Neural cell (in vitro differentiated cells): ENCODE results near the gene APAF1. TPM values are rescaled to one million over a fixed set of nuclear protein-coding genes. Genes with fewer than 3 reads are reported as not detected.

Experiments used
- H2AFZ ChIP-seq: fragments of 200-600, 300-800 bp; sonication (generic), shearing (Covaris generic); 2 replicates; pipeline ENCODE4 v1.6.0; 2014; ENCODE audit warnings: low read depth, mild to moderate bottlenecking, antibody characterized with exemption, low read length, moderate library complexity
- H3F3A ChIP-seq: fragments of 200-600 bp; shearing (Covaris generic); 2 replicates; pipeline ENCODE4 v1.6.1; 2016; ENCODE audit warnings: mild to moderate bottlenecking, moderate library complexity, mixed read lengths, antibody characterized with exemption, low read length; ENCODE audit not compliant: insufficient read depth, poor library complexity, severe bottlenecking
- H3K27ac ChIP-seq: fragments of 200-600, 300-800 bp; sonication (generic), shearing (Covaris generic); 2 replicates; pipeline ENCODE4 v1.5.1; 2014; ENCODE audit warnings: mild to moderate bottlenecking, low read length, moderate library complexity
- H3K27me3 ChIP-seq: fragments of 300-800, 200-600 bp; sonication (generic), shearing (Covaris generic); 2 replicates; pipeline ENCODE4 v1.6.0; 2014; ENCODE audit warnings: mild to moderate bottlenecking, low read depth, low read length, moderate library complexity; ENCODE audit not compliant: insufficient read depth
- H3K36me3 ChIP-seq: fragments of 300-800, 200-600 bp; sonication (generic), shearing (Covaris generic); 2 replicates; pipeline ENCODE4 v1.5.1; 2014; ENCODE audit warnings: mild to moderate bottlenecking, antibody characterized with exemption, low read length, moderate library complexity; ENCODE audit not compliant: insufficient read depth
- H3K4me2 ChIP-seq: fragments of 300-800, 200-600 bp; sonication (generic), shearing (Covaris generic); 2 replicates; pipeline ENCODE4 v1.6.0; 2014; ENCODE audit warnings: mild to moderate bottlenecking, low read length
- H3K4me3 ChIP-seq: fragments of 300-800, 200-600 bp; sonication (generic), shearing (Covaris generic); 2 replicates; pipeline ENCODE4 v1.5.1; 2014; ENCODE audit warnings: mild to moderate bottlenecking, low read length, moderate library complexity
- H3K79me2 ChIP-seq: fragments of 200-600 bp; shearing (Covaris generic); replicated peaks from 2 replicates; pipeline ENCODE4 v1.6.0; 2014; ENCODE audit warnings: mild to moderate bottlenecking, low read length, moderate library complexity; ENCODE audit not compliant: insufficient read depth
- H3K9ac ChIP-seq: fragments of 300-800, 200-600 bp; sonication (generic), shearing (Covaris generic); 2 replicates; pipeline ENCODE4 v1.6.1; 2016; ENCODE audit warnings: mild to moderate bottlenecking, low read length, mixed read lengths
- H3K9me2 ChIP-seq: fragments of 200-600 bp; shearing (Covaris generic); 2 replicates; pipeline ENCODE4 v1.6.1; 2016; ENCODE audit warnings: mild to moderate bottlenecking, low read length, mixed read lengths; ENCODE audit not compliant: insufficient read depth
- H3K9me3 ChIP-seq: fragments of 200-600, 300-800 bp; sonication (generic), shearing (Covaris generic); 2 replicates; pipeline ENCODE4 v1.6.1; 2016; ENCODE audit warnings: mild to moderate bottlenecking, mixed run types, low read length, moderate library complexity, mixed read lengths
- H4K20me1 ChIP-seq: fragments of 200-600 bp; shearing (Covaris generic); 2 replicates; pipeline ENCODE4 v1.6.1; 2016; ENCODE audit warnings: mild to moderate bottlenecking, mixed run types; ENCODE audit not compliant: insufficient read depth
- EP300 ChIP-seq: fragments of 450-650 bp; conservative IDR thresholded peaks from 2 replicates; pipeline ENCODE4 v1.6.1; 2014; ENCODE audit warnings: antibody characterized with exemption, mild to moderate bottlenecking, moderate library complexity; ENCODE audit not compliant: poor library complexity, severe bottlenecking
- EZH2 ChIP-seq: fragments of 200-600, 300-800 bp; shearing (Covaris generic), sonication (generic); IDR thresholded peaks from 2 replicates; pipeline ENCODE4 v1.6.1; 2014; ENCODE audit warnings: antibody characterized with exemption, low read length, borderline replicate concordance, mild to moderate bottlenecking; ENCODE audit not compliant: insufficient read depth, poor library complexity, severe bottlenecking
- MXI1 ChIP-seq: fragments of 450-650 bp; conservative IDR thresholded peaks from 2 replicates; pipeline ENCODE4 v1.6.1; 2014; ENCODE audit warnings: antibody characterized with exemption, mild to moderate bottlenecking; ENCODE audit not compliant: poor library complexity, severe bottlenecking
- POLR2AphosphoS5 ChIP-seq: IDR thresholded peaks from 2 replicates; pipeline ENCODE4 v1.6.1; 2012
- RAD21 ChIP-seq: fragments of 450-650 bp; conservative IDR thresholded peaks from 2 replicates; pipeline ENCODE4 v1.6.1; 2014; ENCODE audit warnings: antibody characterized with exemption, mild to moderate bottlenecking, moderate library complexity
- SMC3 ChIP-seq: fragments of 450-650 bp; conservative IDR thresholded peaks from 2 replicates; pipeline ENCODE4 v1.6.1; 2014; ENCODE audit warnings: antibody characterized with exemption, mild to moderate bottlenecking, moderate library complexity; ENCODE audit not compliant: poor library complexity
- TAF1 ChIP-seq: IDR thresholded peaks from 2 replicates; pipeline ENCODE4 v1.6.1; 2012; ENCODE audit warnings: low read depth
- polyA plus RNA-seq: library from polyadenylated mRNA; depleted of rRNA; stranded (reverse); fragments of >200 nt; gene quantifications from 2 replicates; pipeline ENCODE4 v1.2.3, GENCODE V29; 2014
- TF ChIP-seq, protein P1 (sequence below): IDR thresholded peaks from 2 replicates; pipeline ENCODE4 v1.6.1; 2012; ENCODE audit warnings: borderline replicate concordance
- TF ChIP-seq, protein P2 (sequence below): fragments of 450-650 bp; IDR thresholded peaks from 2 replicates; pipeline ENCODE4 v1.5.1; 2014; ENCODE audit warnings: antibody characterized with exemption, mild to moderate bottlenecking, moderate library complexity; ENCODE audit not compliant: poor library complexity, severe bottlenecking

APAF1 gene
- polyA plus RNA-seq, 1 donor from 2014 or later: 32.2 TPM

DNA sequence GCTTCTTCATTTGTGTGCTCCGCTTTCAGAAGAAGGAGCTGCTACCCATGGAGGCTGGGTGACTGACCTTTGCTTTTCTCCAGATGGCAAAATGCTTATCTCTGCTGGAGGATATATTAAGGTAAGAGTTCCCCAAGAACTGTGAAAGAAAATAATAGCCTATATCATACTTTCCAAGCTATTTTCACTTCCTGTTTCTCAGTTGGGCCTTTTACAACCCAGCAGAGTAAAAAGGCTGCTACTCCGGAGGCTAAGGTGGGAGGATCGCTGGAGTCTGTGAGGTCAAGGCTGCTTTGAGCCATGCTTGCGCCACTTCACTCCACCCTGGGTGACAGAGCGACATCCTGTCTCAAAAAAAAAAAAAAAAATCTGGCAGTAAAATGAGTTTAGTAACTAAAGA is 82.1 kb downstream of the APAF1 start:
- Histone ChIP-seq H3K4me3 (no peak overlapping the region), H3K27me3 (no peaks in the 10 kb centered on the region), H3K4me2 (no peak overlapping the region), H3K36me3 (no peaks in the 10 kb centered on the region), H3F3A (no peaks in the 10 kb centered on the region), H3K9me2 (no peaks in the 10 kb centered on the region), H2AFZ (no peak overlapping the region), H3K9ac (no peak overlapping the region), H3K9me3 (no peaks in the 10 kb centered on the region), H3K27ac (no peak overlapping the region), H4K20me1 (no peaks in the 10 kb centered on the region), H3K79me2 (no peaks in the 10 kb centered on the region)
- TF ChIP-seq, protein P1, sequence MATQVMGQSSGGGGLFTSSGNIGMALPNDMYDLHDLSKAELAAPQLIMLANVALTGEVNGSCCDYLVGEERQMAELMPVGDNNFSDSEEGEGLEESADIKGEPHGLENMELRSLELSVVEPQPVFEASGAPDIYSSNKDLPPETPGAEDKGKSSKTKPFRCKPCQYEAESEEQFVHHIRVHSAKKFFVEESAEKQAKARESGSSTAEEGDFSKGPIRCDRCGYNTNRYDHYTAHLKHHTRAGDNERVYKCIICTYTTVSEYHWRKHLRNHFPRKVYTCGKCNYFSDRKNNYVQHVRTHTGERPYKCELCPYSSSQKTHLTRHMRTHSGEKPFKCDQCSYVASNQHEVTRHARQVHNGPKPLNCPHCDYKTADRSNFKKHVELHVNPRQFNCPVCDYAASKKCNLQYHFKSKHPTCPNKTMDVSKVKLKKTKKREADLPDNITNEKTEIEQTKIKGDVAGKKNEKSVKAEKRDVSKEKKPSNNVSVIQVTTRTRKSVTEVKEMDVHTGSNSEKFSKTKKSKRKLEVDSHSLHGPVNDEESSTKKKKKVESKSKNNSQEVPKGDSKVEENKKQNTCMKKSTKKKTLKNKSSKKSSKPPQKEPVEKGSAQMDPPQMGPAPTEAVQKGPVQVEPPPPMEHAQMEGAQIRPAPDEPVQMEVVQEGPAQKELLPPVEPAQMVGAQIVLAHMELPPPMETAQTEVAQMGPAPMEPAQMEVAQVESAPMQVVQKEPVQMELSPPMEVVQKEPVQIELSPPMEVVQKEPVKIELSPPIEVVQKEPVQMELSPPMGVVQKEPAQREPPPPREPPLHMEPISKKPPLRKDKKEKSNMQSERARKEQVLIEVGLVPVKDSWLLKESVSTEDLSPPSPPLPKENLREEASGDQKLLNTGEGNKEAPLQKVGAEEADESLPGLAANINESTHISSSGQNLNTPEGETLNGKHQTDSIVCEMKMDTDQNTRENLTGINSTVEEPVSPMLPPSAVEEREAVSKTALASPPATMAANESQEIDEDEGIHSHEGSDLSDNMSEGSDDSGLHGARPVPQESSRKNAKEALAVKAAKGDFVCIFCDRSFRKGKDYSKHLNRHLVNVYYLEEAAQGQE: no peak
- TF ChIP-seq RAD21 (no peak), POLR2AphosphoS5 (no peak), TAF1 (no peak), EZH2 (no peak), EP300 (no peak), SMC3 (no peak)
- TF ChIP-seq, protein P2, sequence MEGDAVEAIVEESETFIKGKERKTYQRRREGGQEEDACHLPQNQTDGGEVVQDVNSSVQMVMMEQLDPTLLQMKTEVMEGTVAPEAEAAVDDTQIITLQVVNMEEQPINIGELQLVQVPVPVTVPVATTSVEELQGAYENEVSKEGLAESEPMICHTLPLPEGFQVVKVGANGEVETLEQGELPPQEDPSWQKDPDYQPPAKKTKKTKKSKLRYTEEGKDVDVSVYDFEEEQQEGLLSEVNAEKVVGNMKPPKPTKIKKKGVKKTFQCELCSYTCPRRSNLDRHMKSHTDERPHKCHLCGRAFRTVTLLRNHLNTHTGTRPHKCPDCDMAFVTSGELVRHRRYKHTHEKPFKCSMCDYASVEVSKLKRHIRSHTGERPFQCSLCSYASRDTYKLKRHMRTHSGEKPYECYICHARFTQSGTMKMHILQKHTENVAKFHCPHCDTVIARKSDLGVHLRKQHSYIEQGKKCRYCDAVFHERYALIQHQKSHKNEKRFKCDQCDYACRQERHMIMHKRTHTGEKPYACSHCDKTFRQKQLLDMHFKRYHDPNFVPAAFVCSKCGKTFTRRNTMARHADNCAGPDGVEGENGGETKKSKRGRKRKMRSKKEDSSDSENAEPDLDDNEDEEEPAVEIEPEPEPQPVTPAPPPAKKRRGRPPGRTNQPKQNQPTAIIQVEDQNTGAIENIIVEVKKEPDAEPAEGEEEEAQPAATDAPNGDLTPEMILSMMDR: no peak

DNA sequence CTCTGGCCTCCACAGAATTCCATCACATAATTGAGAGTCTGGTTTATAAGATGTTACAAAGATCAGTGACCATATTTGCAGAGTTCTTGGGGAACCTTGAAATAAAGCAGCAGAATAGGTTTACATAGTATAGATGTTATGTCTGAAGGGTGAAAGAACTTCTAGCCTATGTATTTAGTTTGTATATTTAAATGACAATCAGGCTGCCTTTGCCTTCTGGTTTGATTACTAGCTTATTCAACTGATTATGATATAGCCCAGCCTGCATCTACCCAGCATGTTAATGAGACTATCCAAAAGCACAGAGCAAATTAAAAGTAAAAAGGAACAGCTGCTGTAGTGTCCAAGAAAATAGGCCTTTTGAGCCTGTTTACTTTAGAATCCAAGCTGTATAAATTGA is 85.3 kb downstream of the APAF1 start:
- H3K4me3 ChIP-seq: no peak overlapping the region
- no peak for TF ChIP-seq POLR2AphosphoS5
- TF ChIP-seq, protein P2: no peak
- TF ChIP-seq MXI1: no peak
- no peak for TF ChIP-seq TAF1
- no peak for TF ChIP-seq EP300
- no peak for TF ChIP-seq SMC3

More for the DNA sequence above, 85.3 kb downstream of the APAF1 start:
- Histone ChIP-seq H3K27me3 (no peaks in the 10 kb centered on the region), H2AFZ (no peak overlapping the region), H3K4me2 (no peak overlapping the region), H3K9me2 (no peaks in the 10 kb centered on the region), H3K36me3 (no peaks in the 10 kb centered on the region), H3K27ac (no peak overlapping the region), H3F3A (no peaks in the 10 kb centered on the region), H4K20me1 (no peaks in the 10 kb centered on the region), H3K79me2 (no peaks in the 10 kb centered on the region), H3K9me3 (no peaks in the 10 kb centered on the region), H3K9ac (no peak overlapping the region)
